Anterior cingulate cortex (tissue), 58 donors: Measurements from ENCODE around the gene OGFRL1.
"Not testable (repeated sequence)": the region's sequence is repeated elsewhere in the genome, so short reads cannot be mapped to it uniquely, and the experiment has no call there.

ENCODE experiments used
- DNase-seq, 58 donors: peaks; one replicate each; lab custom pipeline; 2025; lab: John Stamatoyannopoulos, UW

OGFRL1 gene

GRCh38 chr6:71288228-71289038 is at the start of gene OGFRL1:
OGFRL1 (plus strand) TSS chr6:71288811; CDS start chr6:71288937, 126 bp downstream.
- DNase-seq, result peak in 54 of 58 donors; percentile 20 to 86 (median 68)

- peak in 1 of 58 donors; percentile 3 for DNase-seq
These were observed 48.9 kb upstream of the OGFRL1 start for GRCh38 chr6:71239694-71240093.

GRCh38 chr6:71245265-71246049 is 43.2 kb upstream of the OGFRL1 start:
- DNase-seq, result no peak

- DNase-seq, result no peak
These were observed 42.0 kb upstream of the OGFRL1 start for GRCh38 chr6:71246596-71246995.

GRCh38 chr6:71248306-71248765 is 40.3 kb upstream of the OGFRL1 start:
- peak in 1 of 58 donors; percentile 13 for DNase-seq

GRCh38 chr6:71248878-71249544 is 39.6 kb upstream of the OGFRL1 start:
- DNase-seq, result no peak

- DNase-seq, result peak in 1 of 58 donors; percentile 37
These were observed 38.5 kb upstream of the OGFRL1 start for GRCh38 chr6:71250099-71250602.

GRCh38 chr6:71252410-71252809 is 36.2 kb upstream of the OGFRL1 start:
- DNase-seq, result no peak

- no peak for DNase-seq
These were observed 35.7 kb upstream of the OGFRL1 start for GRCh38 chr6:71252960-71253359.

- DNase-seq, result no peak
These were observed 34.3 kb upstream of the OGFRL1 start for GRCh38 chr6:71254323-71254722.

- no peak for DNase-seq
These were observed 30.3 kb upstream of the OGFRL1 start for GRCh38 chr6:71258078-71258866.

GRCh38 chr6:71259888-71260604 is 28.6 kb upstream of the OGFRL1 start:
- no peak for DNase-seq

- DNase-seq, result no peak
These were observed 25.7 kb upstream of the OGFRL1 start for GRCh38 chr6:71262914-71263313.

GRCh38 chr6:71266392-71266791 is 22.2 kb upstream of the OGFRL1 start:
- DNase-seq, result not testable (repeated sequence)

GRCh38 chr6:71268735-71269437 is 19.7 kb upstream of the OGFRL1 start:
- DNase-seq, result no peak

- no peak for DNase-seq
These were observed 10.5 kb upstream of the OGFRL1 start for GRCh38 chr6:71277926-71278600.

- no peak for DNase-seq
These were observed 9.3 kb upstream of the OGFRL1 start for GRCh38 chr6:71279321-71279720.

- DNase-seq, result no peak
These were observed 8.9 kb upstream of the OGFRL1 start for GRCh38 chr6:71279740-71280139.
